ENCODE data around the gene CYBC1.

- TF ChIP-seq EP300 (IDR thresholded peaks at IDR 0.05) (no peak), CTCF (IDR thresholded peaks at IDR 0.05) (no peak)
Measured at GRCh38 chr17:82465023-82465603, 14.6 kb upstream of the CYBC1 start.
